Left kidney (tissue), 8 donors: Measurements from ENCODE around the gene RHEBL1. TPM values are rescaled to one million over a fixed set of nuclear protein-coding genes. Genes with fewer than 3 reads are reported as not detected.

ENCODE experiments used
- DNase-seq: peaks from one replicate; pipeline ENCODE4 v3.0.0-alpha.2; 2013
- long read RNA-seq, 8 donors: transcript quantifications; one replicate each; lab custom pipeline, GENCODE V29; 2026
- polyA plus RNA-seq: library from polyadenylated mRNA; unstranded; fragments of 120-200 nt; gene quantifications from one replicate; pipeline ENCODE4 v1.2.1, GENCODE V29; 2013; ENCODE audit not compliant: insufficient read length

The RHEBL1 gene
- polyA plus RNA-seq: 1.8 TPM
- long read RNA-seq, donor 1: 0 reads
- long read RNA-seq, donor 2: 0 reads
- long read RNA-seq, donor 3: 0 reads
- long read RNA-seq, donor 4: 0 reads
- long read RNA-seq, donor 5: 0 reads
- long read RNA-seq, donor 6, partial matches to known transcripts: 0 of 2 reads
- long read RNA-seq, donor 6, other reads (novel, unspliced or antisense): 0 of 2 reads
- long read RNA-seq, donor 7, partial matches to known transcripts: 0 of 1 reads
- long read RNA-seq, donor 7, other reads (novel, unspliced or antisense): 0 of 1 reads
- long read RNA-seq, donor 8: 0 reads

- peak; percentile 97 for DNase-seq
Measured at GRCh38 chr12:49069507-49070346, at the start of gene RHEBL1. Gene RHEBL1 (minus strand): TSS chr12:49069979. CDS start chr12:49069785, 194 bp downstream.

GRCh38 chr12:49111206-49111605 is 41.4 kb upstream of the RHEBL1 start:
- no peak for DNase-seq

DNA sequence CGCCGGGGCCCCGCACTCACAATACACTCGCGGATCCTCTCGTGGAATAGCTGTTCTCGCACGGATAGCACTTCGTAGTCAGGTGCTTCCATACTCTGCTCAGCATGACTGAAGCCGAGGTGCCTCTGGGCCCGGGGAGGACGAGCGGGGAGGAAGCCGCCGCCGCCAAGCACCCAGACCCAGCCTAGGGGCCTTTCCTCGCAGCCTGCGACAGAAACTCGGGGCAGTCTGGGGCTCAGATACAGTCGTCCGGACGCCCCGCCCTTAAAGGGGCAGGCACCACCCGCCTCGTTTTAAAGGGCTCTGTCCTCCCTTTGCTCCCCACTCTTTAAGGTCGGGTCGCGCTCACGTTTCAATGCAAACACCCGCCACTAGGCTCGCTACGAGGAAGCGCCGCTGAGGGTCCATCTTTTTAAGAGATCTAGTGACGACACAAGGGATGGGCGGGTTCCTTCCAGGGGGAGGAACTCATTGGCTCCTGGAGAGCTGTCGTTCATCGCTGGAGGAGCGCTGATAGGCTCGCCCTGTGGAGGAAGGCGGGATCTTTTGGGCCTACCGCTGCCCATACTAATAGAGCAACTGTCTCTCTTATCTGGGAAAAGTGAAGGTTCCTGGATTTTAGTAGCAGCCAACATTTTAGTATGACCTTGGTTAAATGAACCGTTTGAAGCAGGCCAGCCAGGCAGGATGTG is 40.8 kb upstream of the RHEBL1 start, which contains the start of gene LMBR1L:
Gene LMBR1L, minus strand, starts transcription at position 384 of the 692 bp plus-strand sequence. Its CDS starts 292 bp downstream, at position 92.
- peak; percentile 98 for DNase-seq

DNA sequence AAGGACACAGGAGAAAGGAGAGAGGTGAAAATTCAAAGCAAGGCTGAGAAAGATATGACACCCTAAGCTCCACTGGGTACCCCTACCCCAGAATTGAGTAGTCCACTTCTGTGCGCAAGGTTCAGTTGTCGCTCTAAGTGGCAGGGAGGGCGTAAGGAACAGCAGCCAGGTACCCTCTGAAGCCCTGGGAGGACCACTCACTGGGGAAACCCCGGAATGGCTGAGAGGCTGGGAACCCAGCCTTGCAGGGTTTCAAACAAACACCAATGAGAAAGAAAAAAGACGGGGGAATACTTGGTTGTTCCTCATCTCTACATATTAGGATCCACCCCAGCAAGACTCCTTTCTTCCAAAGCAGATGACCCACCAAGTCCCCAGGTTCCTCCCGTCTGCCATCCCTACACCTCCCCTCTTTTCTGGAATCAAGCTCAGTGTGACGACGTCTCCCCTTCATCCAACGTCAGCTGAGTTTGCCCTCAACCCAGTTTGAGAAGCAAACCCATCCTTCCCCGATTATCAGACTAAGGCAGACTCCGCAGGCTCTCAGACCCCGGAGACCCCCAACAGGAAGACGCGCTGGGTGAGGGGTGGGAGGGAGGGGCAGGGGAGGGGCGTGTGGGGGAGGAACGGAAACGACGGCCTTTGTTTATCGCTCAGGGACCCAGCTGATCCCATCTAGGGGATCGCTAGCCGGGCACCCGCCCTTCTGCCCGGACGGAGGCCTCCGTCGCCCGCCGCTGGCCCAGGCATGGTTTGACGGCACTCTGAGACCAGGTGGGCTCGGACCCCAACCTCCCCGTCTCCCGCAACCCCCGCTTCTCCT is 40.1 kb upstream of the RHEBL1 start:
- no peak for DNase-seq

DNA sequence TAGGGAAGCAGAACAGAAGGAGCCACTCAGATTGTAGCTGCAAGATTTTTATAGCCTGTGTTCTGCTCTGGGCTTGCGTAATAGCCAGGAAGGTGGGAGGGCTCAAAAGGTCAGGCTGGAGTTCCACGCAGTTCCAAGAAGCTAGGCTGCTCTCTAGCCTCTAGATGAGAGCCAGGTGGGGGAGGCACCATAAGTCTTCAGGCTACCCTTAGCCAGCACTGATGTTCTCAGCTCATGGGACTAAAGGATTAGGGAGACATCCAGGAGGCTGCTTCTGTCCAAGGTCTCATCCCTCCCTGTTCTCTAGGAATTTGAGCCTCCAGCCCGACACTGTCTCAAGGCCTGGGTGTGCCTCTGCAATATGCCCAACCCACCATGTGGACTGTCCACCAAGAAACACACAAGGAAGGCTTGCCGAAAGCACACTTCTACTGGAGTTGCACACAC is 39.2 kb upstream of the RHEBL1 start:
- DNase-seq: no peak

- DNase-seq: no peak
Measured at GRCh38 chr12:49105504-49106084, 35.8 kb upstream of the RHEBL1 start.

DNA sequence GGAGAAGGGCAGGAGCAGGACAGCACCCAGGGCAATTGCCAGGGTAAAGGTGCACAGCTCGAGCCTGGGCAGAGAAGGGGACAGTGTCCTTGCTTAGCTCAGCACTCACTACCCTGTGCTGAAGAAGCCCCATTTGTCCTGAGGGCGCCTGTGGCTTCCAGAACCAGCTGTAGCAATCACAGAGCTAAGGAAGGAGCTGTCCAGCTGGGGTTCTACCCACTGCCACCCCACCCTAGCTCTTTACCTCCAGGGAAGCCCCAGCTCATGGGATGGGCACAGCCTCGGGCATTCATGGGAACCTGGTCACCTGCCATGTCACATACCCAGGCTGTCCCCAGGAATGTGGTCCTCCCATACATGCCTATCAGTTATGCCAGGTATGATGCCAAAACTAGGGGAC is 35.0 kb upstream of the RHEBL1 start:
- no peak for DNase-seq

DNA sequence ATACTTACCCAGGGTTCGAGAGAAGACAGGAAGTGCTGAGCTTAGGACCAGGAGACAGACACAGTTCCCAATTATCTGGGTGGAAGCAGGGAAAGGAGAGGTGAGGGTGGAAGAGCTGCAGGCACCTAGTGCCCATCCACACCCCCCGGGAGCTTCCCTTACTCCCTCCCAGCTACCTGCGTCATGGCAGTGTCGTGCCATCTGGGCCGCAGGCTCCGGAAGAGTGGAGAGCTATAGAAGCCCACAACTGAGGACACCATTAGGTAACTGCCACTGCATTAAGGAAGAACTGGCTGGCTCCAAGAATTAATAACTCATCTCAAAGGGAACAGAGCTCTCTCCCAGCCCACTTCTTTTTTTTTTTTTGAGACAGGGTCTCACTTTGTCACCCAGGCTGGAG is 30.6 kb upstream of the RHEBL1 start:
- DNase-seq: no peak

DNA sequence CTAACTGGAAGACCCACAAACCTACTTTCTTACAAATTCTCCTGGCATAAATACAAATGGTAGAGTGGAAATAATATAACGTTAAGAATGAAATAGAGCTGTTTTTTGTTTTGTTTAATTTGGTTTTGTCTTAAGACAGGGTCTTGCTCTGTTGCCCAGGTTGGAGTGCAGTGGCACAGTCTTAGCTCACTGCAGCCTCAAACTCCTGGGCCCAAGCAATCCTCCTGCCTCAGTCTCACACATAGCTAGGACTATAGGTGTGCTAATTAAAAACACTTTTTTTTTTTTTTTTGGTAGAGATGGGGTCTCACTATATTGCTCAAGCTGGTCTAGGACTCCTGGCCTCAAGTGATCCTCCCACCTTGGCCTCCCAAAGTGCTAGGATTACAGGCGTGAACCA is 28.9 kb upstream of the RHEBL1 start:
- DNase-seq: no peak

DNA sequence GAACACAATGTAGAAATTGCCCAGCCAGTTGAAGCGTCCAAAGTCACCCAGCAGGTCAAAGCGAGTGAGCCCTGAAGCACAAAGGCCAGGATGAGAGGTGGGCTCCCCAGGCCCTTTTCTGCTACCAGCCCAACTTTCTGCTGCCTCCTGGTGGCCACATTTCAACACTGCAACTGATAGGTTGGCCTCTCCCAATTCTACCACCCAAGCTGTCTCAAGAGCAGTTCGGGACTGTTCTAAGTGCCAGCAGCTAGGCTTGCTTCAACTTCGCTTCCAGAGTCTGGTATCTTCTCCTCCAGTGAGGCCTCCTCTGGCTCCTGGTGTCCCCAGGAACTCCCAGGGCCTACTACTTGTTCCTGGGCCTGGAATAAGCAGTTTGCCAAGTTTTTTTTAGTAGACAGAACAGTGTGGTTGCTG is 28.3 kb upstream of the RHEBL1 start:
- no peak for DNase-seq

DNA sequence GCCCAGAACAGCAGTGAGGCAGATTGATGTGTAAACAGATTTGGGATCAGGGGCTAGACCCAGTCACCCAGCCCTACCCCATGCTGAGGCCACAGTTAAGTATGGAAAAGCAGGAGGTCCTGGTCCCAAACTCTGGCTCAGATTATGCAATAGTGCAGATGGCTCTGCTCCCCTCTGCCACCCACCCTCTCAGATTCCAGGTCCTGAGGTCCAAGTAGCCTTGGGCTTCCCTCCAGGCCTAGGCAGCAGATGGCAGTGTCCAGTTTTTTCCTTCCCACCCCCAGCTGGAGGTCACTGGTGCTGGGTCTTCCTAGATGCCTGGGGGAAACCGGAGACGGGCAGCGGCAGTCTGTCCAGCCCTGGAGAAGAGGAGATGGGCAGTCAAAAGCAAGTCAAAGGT is 27.6 kb upstream of the RHEBL1 start:
- DNase-seq: no peak

DNA sequence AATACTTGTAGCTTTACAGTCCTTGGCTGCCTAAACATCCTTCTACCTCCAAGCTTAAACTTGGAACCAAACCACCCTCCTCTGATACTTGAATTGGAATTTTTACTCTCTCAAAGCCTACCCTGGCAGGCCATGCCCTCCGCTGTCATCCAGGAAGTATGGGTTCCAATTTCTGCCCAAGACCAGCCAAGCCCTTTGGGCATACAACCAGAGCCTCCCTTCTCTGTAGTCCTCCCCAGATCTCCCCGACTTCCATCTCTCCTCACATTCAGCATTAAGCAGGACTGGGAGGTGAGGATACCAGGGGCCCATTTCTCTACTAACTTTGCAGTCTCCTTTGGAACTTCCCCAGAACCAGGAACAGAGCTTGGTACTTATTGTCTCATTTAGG is 25.2 kb upstream of the RHEBL1 start:
- no peak for DNase-seq

DNA sequence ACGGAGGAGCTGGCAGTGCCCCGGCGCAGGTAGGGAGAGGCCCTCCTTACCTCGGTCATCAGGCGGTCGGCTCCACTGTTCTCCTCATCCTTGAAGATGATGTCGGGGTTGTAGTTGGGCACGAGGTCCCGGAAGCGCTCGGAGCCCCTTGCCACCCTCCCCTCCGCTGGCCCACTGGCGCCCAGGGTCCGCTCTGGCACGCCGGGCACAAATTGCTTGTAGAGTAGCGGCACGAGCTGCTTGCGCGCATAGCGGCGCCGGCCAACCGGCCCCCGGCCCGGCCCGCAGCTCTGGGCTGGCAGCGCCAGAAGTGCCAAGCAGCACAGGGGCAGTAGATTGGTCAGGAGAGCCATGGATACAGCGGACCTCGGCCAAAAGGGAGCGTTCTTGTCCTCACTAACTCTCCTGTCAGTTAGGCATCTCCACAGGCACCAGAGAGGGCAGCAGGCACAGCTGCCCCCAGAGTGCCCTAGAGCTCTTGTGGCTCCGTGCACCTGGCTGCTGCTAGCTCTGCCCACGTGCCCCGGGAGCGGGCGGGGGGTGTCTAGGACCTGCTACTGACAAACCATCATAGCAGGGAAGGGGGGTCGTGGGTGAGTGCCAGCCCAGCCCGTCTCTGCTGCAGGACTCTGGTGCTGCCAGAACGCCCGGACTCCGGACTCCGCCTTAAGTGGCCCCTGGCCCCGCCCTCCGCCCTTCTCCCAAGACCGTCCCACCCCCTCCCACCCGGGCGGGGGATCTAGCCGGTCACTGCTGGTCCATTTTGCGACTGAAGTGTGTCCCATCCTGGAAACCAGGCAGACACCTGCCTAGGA is 24.6 kb upstream of the RHEBL1 start, which contains the start of gene DHH:
Gene DHH, minus strand, starts transcription at position 642 of the 815 bp plus-strand sequence. Its CDS starts 289 bp downstream, at position 353.
- DNase-seq: no peak

- DNase-seq: no peak
Measured at GRCh38 chr12:49093792-49094159, 24.0 kb upstream of the RHEBL1 start.

DNA sequence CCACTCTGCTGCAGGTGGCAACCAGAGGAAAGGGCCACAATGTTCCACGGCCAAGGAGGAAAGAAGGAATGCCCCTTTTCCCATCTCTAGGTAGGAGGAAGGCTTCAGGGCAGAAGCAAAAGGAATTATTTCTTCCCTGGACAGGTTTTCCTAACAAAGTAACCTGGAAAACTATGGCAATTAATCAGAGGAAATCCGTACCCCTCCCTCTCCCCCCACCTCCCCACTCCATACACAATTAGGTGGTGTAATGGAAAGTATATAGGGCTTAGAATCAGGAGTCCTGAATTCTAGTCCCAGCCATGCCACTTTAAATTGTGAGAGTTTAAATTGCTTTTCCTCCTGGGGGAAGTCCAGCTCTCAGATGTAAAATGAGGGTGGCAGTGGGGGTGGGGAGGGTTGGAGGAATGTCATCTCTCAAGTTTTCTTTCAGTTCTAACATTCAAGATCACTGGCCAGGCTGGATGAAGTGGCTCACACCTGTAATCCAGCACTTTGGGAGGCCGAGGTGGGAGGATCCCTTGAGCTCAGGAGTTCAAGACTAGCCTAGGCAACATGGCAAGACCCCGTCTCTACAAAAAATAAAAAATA is 23.1 kb upstream of the RHEBL1 start:
- no peak for DNase-seq

GRCh38 chr12:49092086-49092815 is 22.5 kb upstream of the RHEBL1 start:
- no peak for DNase-seq

GRCh38 chr12:49091836-49092085 is 22.0 kb upstream of the RHEBL1 start:
- DNase-seq: no peak

DNA sequence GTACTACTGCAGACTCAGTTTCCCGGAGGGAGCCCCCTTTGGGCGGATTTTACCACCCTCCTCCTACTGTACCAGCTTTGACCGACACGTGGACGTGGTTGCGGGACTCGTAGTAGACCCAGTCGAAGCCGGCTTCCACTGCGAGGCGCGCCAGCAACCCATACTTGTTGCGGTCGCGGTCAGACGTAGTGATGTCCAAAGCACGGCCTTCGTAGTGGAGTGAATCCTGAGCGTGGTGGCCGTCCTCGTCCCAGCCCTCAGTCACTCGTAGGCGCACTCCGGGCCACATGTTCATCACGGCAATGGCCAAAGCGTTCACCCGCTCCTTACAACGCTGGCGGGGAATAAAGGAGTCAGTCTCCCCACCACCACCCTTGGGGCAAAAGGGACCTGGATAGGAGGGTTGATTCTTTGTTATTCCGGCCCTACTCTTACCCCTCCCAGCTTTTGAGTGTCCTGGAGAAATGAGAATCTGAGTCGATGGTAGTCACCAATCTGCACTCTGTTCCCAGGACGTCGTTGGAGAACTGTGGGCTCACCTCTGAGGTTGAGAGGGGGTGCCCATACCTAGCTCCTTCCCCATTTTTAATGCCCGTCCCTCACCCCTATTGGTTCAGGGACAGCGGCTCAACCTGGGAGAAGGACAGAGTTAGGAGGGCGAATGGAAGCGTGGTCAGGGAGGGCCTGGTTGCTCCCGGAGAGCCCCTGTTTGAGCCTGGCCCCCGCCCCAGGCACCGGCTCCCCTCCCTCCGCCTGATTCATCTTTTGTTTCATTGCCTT is 21.5 kb upstream of the RHEBL1 start:
- no peak for DNase-seq
